Measurements from ENCODE around the gene QRSL1.

The QRSL1 gene

DNA sequence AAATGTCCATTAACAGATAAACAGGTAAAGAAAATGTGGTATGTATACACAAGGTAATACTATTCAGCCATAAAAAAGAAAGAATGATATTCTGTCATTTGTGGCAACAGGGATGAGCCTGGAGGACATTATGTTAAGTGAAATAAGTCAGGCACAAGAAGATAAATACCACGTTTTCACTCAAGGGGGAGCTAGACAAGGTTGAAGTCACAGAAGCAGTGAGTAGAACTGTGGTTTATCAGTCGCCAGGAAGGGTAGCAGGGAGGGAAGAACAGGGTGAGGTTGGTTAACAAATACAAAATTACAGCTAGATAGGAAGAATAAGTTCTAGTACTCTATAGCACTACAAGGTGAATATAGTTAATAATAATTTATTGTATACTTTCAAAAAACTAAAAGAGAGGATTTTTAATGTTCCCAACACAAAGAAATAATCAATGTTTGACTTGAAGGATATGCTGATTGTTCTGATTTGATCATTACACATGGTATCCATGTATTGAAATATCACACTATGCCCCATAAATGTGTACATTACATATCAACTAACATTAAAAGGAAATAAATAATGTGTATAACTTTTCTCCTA, 21.2 kb upstream of the QRSL1 start:
- Histone ChIP-seq H3K9me3 (ENCODE audit: control insufficient read depth, low read length) (no peaks in the 10 kb centered on the region), H3K4me1 (ENCODE audit: control insufficient read depth, insufficient read depth, low read depth, low read length) (no peaks in the 10 kb centered on the region), H3K4me2 (ENCODE audit: low read length, poor library complexity, severe bottlenecking) (no peak overlapping the region), H3K14ac (ENCODE audit: low read length in 2 of 2) (no peak overlapping the region), H2BK12ac (ENCODE audit: low read length in 2 of 2) (no peak overlapping the region), H3K4me3 (ENCODE audit: insufficient read depth in 1 of 2, low read depth in 1 of 2, low read length in 2 of 2) (no peak overlapping the region), H2BK120ac (ENCODE audit: low read depth, low read length) (no peak overlapping the region), H3K27ac (ENCODE audit: low read length, poor library complexity, severe bottlenecking) (no peak overlapping the region), H3K36me3 (ENCODE audit: control insufficient read depth in 1 of 2, insufficient read depth in 2 of 2, low read depth in 1 of 2, low read length in 2 of 2) (peaks cover 0 to 2% of the 10 kb centered on the region in 2 experiments), H2BK15ac (ENCODE audit: low read depth, poor library complexity, severe bottlenecking) (no peak overlapping the region), H3K9ac (ENCODE audit: low read length) (no peak overlapping the region), H3K4ac (ENCODE audit: low read depth in 1 of 2, low read length in 2 of 2) (no peak overlapping the region), H4K8ac (ENCODE audit: low read length) (no peak overlapping the region), H3K79me1 (replicated peaks; ENCODE audit: low read length, poor library complexity, severe bottlenecking) (peaks cover 4% of the 10 kb centered on the region), H2BK5ac (ENCODE audit: low read depth, low read length, poor library complexity, severe bottlenecking) (no peak overlapping the region), H3K18ac (ENCODE audit: low read depth in 1 of 2, low read length in 2 of 2) (no peak overlapping the region), H2AFZ (ENCODE audit: low read depth, low read length) (no peak overlapping the region), H2AK5ac (ENCODE audit: low read length, severe bottlenecking) (no peak overlapping the region), H3K23ac (ENCODE audit: low read length in 2 of 2) (no peak overlapping the region), H4K91ac (ENCODE audit: low read length) (no peak overlapping the region), H3K27me3 (ENCODE audit: control insufficient read depth in 1 of 2, insufficient read depth in 1 of 2, low read length in 2 of 2) (no peaks in the 10 kb centered on the region)
- DNase-seq, result peak; percentile 72
- WGBS, result 20% methylated on average over 2 of the region's 2 CpGs

DNA sequence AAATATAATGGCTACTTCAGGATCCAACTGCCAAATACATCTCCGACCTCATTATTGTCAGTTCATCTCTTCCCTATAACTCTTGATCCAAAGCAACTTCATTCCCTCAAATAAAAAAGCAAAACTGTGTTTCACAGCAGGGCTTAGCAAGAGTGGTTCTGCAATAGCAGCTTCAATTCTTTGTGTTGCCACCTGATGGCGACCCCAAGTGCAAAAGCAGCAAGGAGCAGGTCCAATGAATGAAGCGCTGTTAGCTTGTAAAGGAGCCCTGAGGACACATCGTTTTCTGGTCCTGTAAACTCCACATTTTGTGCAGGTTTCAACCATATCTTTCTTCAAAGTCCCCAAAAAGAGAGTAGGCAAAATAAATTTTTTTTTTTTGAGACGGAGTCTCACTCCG, 19.7 kb upstream of the QRSL1 start:
- no peak for DNase-seq
- Histone ChIP-seq H2AFZ (ENCODE audit: low read depth, low read length) (no peak overlapping the region), H3K4me1 (ENCODE audit: control insufficient read depth, insufficient read depth, low read depth, low read length) (no peaks in the 10 kb centered on the region), H3K4ac (ENCODE audit: low read depth in 1 of 2, low read length in 2 of 2) (no peak overlapping the region), H3K23ac (ENCODE audit: low read length in 2 of 2) (no peak overlapping the region), H3K14ac (ENCODE audit: low read length in 2 of 2) (no peak overlapping the region), H2BK5ac (ENCODE audit: low read depth, low read length, poor library complexity, severe bottlenecking) (no peak overlapping the region), H3K79me1 (replicated peaks; ENCODE audit: low read length, poor library complexity, severe bottlenecking) (peaks cover 4% of the 10 kb centered on the region), H2BK120ac (ENCODE audit: low read depth, low read length) (no peak overlapping the region), H4K91ac (ENCODE audit: low read length) (no peak overlapping the region), H3K4me2 (ENCODE audit: low read length, poor library complexity, severe bottlenecking) (no peak overlapping the region), H3K18ac (ENCODE audit: low read depth in 1 of 2, low read length in 2 of 2) (no peak overlapping the region), H2BK15ac (ENCODE audit: low read depth, poor library complexity, severe bottlenecking) (no peak overlapping the region), H2AK5ac (ENCODE audit: low read length, severe bottlenecking) (no peak overlapping the region), H4K8ac (ENCODE audit: low read length) (no peak overlapping the region), H3K9me3 (ENCODE audit: control insufficient read depth, low read length) (no peaks in the 10 kb centered on the region), H2BK12ac (ENCODE audit: low read length in 2 of 2) (no peak overlapping the region), H3K9ac (ENCODE audit: low read length) (no peak overlapping the region), H3K36me3 (ENCODE audit: control insufficient read depth in 1 of 2, insufficient read depth in 2 of 2, low read depth in 1 of 2, low read length in 2 of 2) (peaks cover 0 to 2% of the 10 kb centered on the region in 2 experiments), H3K27me3 (ENCODE audit: control insufficient read depth in 1 of 2, insufficient read depth in 1 of 2, low read length in 2 of 2) (no peaks in the 10 kb centered on the region), H3K4me3 (ENCODE audit: insufficient read depth in 1 of 2, low read depth in 1 of 2, low read length in 2 of 2) (no peak overlapping the region), H3K27ac (ENCODE audit: low read length, poor library complexity, severe bottlenecking) (no peak overlapping the region)
- WGBS, result 71% methylated on average over 6 of the region's 6 CpGs

DNA sequence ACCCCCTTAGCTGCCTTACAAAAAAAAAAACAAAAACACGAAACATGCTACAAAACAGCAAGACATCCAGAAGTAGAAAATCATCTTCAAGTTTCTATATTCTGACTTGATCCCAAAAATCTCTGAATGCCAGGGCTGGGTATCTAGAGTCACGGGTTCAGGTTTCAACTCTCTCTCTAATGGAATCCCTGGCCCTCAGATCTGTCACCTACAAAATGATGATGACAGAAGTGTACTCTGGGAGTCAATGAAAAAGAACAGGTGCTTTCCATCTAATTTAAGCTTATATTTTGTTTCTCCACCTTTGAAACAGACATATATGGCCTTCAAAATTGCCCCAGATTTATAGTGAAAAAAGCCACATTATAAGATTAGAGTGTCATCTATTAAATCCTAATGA, 18.3 kb upstream of the QRSL1 start:
- Histone ChIP-seq H4K8ac (ENCODE audit: low read length) (no peak overlapping the region), H3K9ac (ENCODE audit: low read length) (no peak overlapping the region), H3K14ac (ENCODE audit: low read length in 2 of 2) (no peak overlapping the region), H3K27me3 (ENCODE audit: control insufficient read depth in 1 of 2, insufficient read depth in 1 of 2, low read length in 2 of 2) (no peaks in the 10 kb centered on the region), H3K27ac (ENCODE audit: low read length, poor library complexity, severe bottlenecking) (no peak overlapping the region), H2BK120ac (ENCODE audit: low read depth, low read length) (no peak overlapping the region), H2AFZ (ENCODE audit: low read depth, low read length) (no peak overlapping the region), H3K18ac (ENCODE audit: low read depth in 1 of 2, low read length in 2 of 2) (no peak overlapping the region), H2AK5ac (ENCODE audit: low read length, severe bottlenecking) (no peak overlapping the region), H2BK12ac (ENCODE audit: low read length in 2 of 2) (no peak overlapping the region), H2BK5ac (ENCODE audit: low read depth, low read length, poor library complexity, severe bottlenecking) (no peak overlapping the region), H3K4me3 (ENCODE audit: insufficient read depth in 1 of 2, low read depth in 1 of 2, low read length in 2 of 2) (no peak overlapping the region), H2BK15ac (ENCODE audit: low read depth, poor library complexity, severe bottlenecking) (no peak overlapping the region), H3K4me1 (ENCODE audit: control insufficient read depth, insufficient read depth, low read depth, low read length) (no peaks in the 10 kb centered on the region), H3K23ac (ENCODE audit: low read length in 2 of 2) (no peak overlapping the region), H3K4me2 (ENCODE audit: low read length, poor library complexity, severe bottlenecking) (no peak overlapping the region), H3K9me3 (ENCODE audit: control insufficient read depth, low read length) (no peaks in the 10 kb centered on the region), H3K4ac (ENCODE audit: low read depth in 1 of 2, low read length in 2 of 2) (no peak overlapping the region), H3K36me3 (ENCODE audit: control insufficient read depth in 1 of 2, insufficient read depth in 2 of 2, low read depth in 1 of 2, low read length in 2 of 2) (peaks cover 0 to 2% of the 10 kb centered on the region in 2 experiments), H3K79me1 (replicated peaks; ENCODE audit: low read length, poor library complexity, severe bottlenecking) (peaks cover 2% of the 10 kb centered on the region), H4K91ac (ENCODE audit: low read length) (no peak overlapping the region)
- 87% methylated on average over 1 of the region's 2 CpGs for WGBS
- no peak for DNase-seq

DNA sequence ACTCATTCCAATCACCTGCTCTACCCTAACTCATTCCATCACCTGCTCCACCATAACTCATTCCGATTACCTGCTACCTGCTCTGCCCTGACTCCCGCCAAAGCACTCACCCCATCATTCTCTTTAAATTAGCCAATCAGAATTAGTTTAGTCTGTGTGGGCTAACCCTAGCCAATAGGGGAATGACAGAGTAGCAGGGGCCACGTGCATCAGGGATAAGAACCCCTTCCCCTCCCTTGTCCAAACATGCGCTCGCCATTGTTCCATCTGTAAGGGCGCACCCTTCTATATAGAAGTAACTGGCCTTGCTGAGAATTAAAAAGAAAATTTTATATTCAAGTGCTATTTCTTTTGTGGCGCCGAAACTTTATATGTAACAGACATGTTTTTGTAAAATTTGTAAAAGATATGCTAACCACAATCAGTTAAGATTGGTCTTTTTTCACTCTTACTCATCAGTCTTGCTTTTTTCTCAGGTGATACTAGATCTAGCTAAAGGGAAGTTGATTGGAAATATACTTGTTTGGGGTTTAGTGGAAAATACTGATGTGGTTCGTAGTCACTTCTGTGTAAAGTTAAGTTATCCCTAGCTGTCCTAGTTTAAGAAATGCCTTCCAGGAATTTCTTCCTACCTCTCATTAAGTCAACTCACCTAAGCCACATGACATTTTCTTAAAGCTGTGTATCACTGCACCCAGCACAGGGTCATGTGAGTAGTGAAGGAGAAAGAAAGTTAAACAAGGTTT, 16.5 kb upstream of the QRSL1 start:
- H2AFZ ChIP-seq (ENCODE audit: low read depth, low read length), result no peak overlapping the region
- H3K27ac ChIP-seq (ENCODE audit: low read length, poor library complexity, severe bottlenecking), result no peak overlapping the region
- H2BK15ac ChIP-seq (ENCODE audit: low read depth, poor library complexity, severe bottlenecking), result no peak overlapping the region
- H2AK5ac ChIP-seq (ENCODE audit: low read length, severe bottlenecking), result no peak overlapping the region
- H3K9me3 ChIP-seq (ENCODE audit: control insufficient read depth, low read length), result no peaks in the 10 kb centered on the region
- no peak overlapping the region for H3K9ac ChIP-seq (ENCODE audit: low read length)
- H3K79me1 ChIP-seq (replicated peaks; ENCODE audit: low read length, poor library complexity, severe bottlenecking), result peaks cover 3% of the 10 kb centered on the region
- no peak overlapping the region for H3K4me3 ChIP-seq (ENCODE audit: insufficient read depth in 1 of 2, low read depth in 1 of 2, low read length in 2 of 2)
- H3K14ac ChIP-seq (ENCODE audit: low read length in 2 of 2), result no peak overlapping the region
- H3K4me2 ChIP-seq (ENCODE audit: low read length, poor library complexity, severe bottlenecking), result no peak overlapping the region
- H3K4me1 ChIP-seq (ENCODE audit: control insufficient read depth, insufficient read depth, low read depth, low read length), result no peaks in the 10 kb centered on the region
- peaks cover 0 to 2% of the 10 kb centered on the region in 2 experiments for H3K36me3 ChIP-seq (ENCODE audit: control insufficient read depth in 1 of 2, insufficient read depth in 2 of 2, low read depth in 1 of 2, low read length in 2 of 2)
- no peaks in the 10 kb centered on the region for H3K27me3 ChIP-seq (ENCODE audit: control insufficient read depth in 1 of 2, insufficient read depth in 1 of 2, low read length in 2 of 2)
- H4K8ac ChIP-seq (ENCODE audit: low read length), result no peak overlapping the region
- H4K91ac ChIP-seq (ENCODE audit: low read length), result no peak overlapping the region
- H2BK5ac ChIP-seq (ENCODE audit: low read depth, low read length, poor library complexity, severe bottlenecking), result no peak overlapping the region
- H2BK12ac ChIP-seq (ENCODE audit: low read length in 2 of 2), result no peak overlapping the region
- no peak overlapping the region for H3K23ac ChIP-seq (ENCODE audit: low read length in 2 of 2)
- no peak overlapping the region for H3K4ac ChIP-seq (ENCODE audit: low read depth in 1 of 2, low read length in 2 of 2)
- H3K18ac ChIP-seq (ENCODE audit: low read depth in 1 of 2, low read length in 2 of 2), result no peak overlapping the region
- no peak for DNase-seq
- H2BK120ac ChIP-seq (ENCODE audit: low read depth, low read length), result no peak overlapping the region
- 82% methylated on average over 3 of the region's 9 CpGs for WGBS

All from mesenchymal stem cell (in vitro differentiated cells and primary cell).